ENCODE measurements around the gene CCNF.

Gene CCNF

GRCh38 chr16:2490190-2491105 lies 61.2 kb downstream of the CCNF start:
- TF ChIP-seq ZFX (IDR thresholded peaks at IDR 0.05), result no peak
- no peak for TF ChIP-seq CTCF (conservative IDR thresholded peaks at IDR 0.05)
- H3K27ac ChIP-seq, result no peak overlapping the region

GRCh38 chr16:2492292-2492691 lies 63.0 kb downstream of the CCNF start:
- H3K27ac ChIP-seq, result no peak overlapping the region
- TF ChIP-seq CTCF (conservative IDR thresholded peaks at IDR 0.05) (no peak), ZFX (IDR thresholded peaks at IDR 0.05) (no peak)

- TF ChIP-seq CTCF (conservative IDR thresholded peaks at IDR 0.05), result no peak
- TF ChIP-seq ZFX (IDR thresholded peaks at IDR 0.05), result no peak
- no peak overlapping the region for H3K27ac ChIP-seq
Observed at GRCh38 chr16:2493605-2494004, 64.4 kb downstream of the CCNF start.

- H3K27ac ChIP-seq, result no peak overlapping the region
- TF ChIP-seq CTCF (conservative IDR thresholded peaks at IDR 0.05) (no peak), ZFX (IDR thresholded peaks at IDR 0.05) (no peak)
Observed at GRCh38 chr16:2494616-2495015, 65.4 kb downstream of the CCNF start.

GRCh38 chr16:2495041-2495440 lies 65.8 kb downstream of the CCNF start:
- H3K27ac ChIP-seq, result no peak overlapping the region
- no peak for TF ChIP-seq ZFX (IDR thresholded peaks at IDR 0.05)

- no peak for TF ChIP-seq CTCF (conservative IDR thresholded peaks at IDR 0.05)
- TF ChIP-seq ZFX (IDR thresholded peaks at IDR 0.05), result no peak
- peak overlapping the region; percentile 85 for H3K27ac ChIP-seq
Observed at GRCh38 chr16:2496223-2497115, 67.2 kb downstream of the CCNF start.

- H3K27ac ChIP-seq, result peak overlapping the region; percentile 85
- TF ChIP-seq ZFX (IDR thresholded peaks at IDR 0.05), result peak; percentile 29; the same call in 1 of the 2 replicates
- TF ChIP-seq CTCF (conservative IDR thresholded peaks at IDR 0.05), result no peak
Observed at GRCh38 chr16:2497116-2497630, 67.9 kb downstream of the CCNF start.
